Measurements from ENCODE around the gene UCK2.

Gene UCK2

DNA sequence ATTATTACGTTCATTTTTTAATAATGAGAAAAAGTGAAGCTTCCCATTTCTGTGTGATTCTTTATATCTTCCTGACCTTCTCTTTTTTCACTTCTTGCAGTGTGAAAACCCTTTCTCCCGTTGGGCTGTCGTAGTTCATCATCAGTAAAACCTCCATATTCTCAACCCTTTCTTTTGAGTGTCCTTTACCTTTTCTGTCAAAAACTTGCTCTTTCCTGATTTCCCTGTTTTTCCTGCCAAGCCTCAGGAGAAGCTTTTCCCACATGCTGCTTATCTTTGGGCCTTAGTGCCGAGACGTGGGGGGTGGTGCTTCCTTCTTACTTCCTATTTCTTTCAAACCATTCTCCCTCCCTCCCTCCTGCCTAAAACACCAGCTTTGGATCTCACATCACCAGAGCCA, 46.1 kb downstream of the UCK2 start:
- Histone ChIP-seq H3K4me2 (ENCODE audit: low read depth, low read length) (no peak overlapping the region), H3K27me3 (replicated peaks; ENCODE audit: insufficient read depth, low read length) (no peaks in the 10 kb centered on the region), H3K27ac (ENCODE audit: low read length) (no peak overlapping the region), H3K79me2 (ENCODE audit: low read length) (peaks cover 99% of the 10 kb centered on the region), H3K9me2 (replicated peaks; ENCODE audit: insufficient read depth, low read length) (no peaks in the 10 kb centered on the region), H2AFZ (ENCODE audit: low read length) (no peak overlapping the region), H3K36me3 (replicated peaks; ENCODE audit: insufficient read depth, low read length) (no peaks in the 10 kb centered on the region), H4K20me1 (ENCODE audit: insufficient read depth, low read length) (peaks cover 37% of the 10 kb centered on the region; the same call in 1 of the 2 replicates), H3F3A (ENCODE audit: insufficient read depth, low read length) (peaks cover 16% of the 10 kb centered on the region), H3K4me3 (ENCODE audit: low read length) (no peak overlapping the region), H3K4me1 (ENCODE audit: low read length) (peaks cover 25% of the 10 kb centered on the region), H3K9ac (ENCODE audit: low read length) (no peak overlapping the region), H3K9me3 (replicated peaks; ENCODE audit: insufficient read depth, low read length) (no peaks in the 10 kb centered on the region)
- TF ChIP-seq EZH2phosphoT487 (IDR thresholded peaks at IDR 0.05; ENCODE audit: low read length) (no peak), EZH2 (optimal IDR thresholded peaks at IDR 0.05; ENCODE audit: low read depth, low read length) (no peak)
- TF ChIP-seq, protein P1, sequence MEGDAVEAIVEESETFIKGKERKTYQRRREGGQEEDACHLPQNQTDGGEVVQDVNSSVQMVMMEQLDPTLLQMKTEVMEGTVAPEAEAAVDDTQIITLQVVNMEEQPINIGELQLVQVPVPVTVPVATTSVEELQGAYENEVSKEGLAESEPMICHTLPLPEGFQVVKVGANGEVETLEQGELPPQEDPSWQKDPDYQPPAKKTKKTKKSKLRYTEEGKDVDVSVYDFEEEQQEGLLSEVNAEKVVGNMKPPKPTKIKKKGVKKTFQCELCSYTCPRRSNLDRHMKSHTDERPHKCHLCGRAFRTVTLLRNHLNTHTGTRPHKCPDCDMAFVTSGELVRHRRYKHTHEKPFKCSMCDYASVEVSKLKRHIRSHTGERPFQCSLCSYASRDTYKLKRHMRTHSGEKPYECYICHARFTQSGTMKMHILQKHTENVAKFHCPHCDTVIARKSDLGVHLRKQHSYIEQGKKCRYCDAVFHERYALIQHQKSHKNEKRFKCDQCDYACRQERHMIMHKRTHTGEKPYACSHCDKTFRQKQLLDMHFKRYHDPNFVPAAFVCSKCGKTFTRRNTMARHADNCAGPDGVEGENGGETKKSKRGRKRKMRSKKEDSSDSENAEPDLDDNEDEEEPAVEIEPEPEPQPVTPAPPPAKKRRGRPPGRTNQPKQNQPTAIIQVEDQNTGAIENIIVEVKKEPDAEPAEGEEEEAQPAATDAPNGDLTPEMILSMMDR (IDR thresholded peaks at IDR 0.05; ENCODE audit: low read length): no peak
- DNase-seq: no peak

DNA sequence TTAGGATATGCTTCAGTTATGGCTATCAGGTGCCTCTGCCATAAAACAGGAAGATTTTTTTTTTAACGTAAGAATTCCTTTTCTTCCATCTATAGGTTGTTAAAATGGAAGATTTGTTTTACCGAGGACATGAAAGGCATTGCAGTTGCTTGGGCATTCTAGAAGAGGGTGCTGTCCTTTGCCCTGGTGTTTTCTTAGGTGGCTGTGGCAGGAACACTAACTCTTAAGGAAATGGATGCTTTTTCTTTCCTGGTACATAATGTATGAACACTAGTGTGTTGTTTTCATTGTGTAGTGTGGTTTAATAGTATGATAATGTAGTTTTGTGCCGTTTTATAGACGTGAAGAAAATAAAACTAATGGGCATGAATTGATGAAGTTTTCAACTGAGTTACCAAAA, 47.2 kb downstream of the UCK2 start:
- no peak overlapping the region for H2AFZ ChIP-seq (ENCODE audit: low read length)
- H4K20me1 ChIP-seq (ENCODE audit: insufficient read depth, low read length): peaks cover 44% of the 10 kb centered on the region
- no peaks in the 10 kb centered on the region for H3K9me3 ChIP-seq (replicated peaks; ENCODE audit: insufficient read depth, low read length)
- no peaks in the 10 kb centered on the region for H3K27me3 ChIP-seq (replicated peaks; ENCODE audit: insufficient read depth, low read length)
- peaks cover 99% of the 10 kb centered on the region for H3K79me2 ChIP-seq (ENCODE audit: low read length)
- H3K4me2 ChIP-seq (ENCODE audit: low read depth, low read length): no peak overlapping the region
- no peak overlapping the region for H3K9ac ChIP-seq (ENCODE audit: low read length)
- TF ChIP-seq, protein P1 (IDR thresholded peaks at IDR 0.05; ENCODE audit: low read length): no peak
- no peak for TF ChIP-seq EZH2phosphoT487 (IDR thresholded peaks at IDR 0.05; ENCODE audit: low read length)
- TF ChIP-seq EZH2 (optimal IDR thresholded peaks at IDR 0.05; ENCODE audit: low read depth, low read length): no peak
- H3K27ac ChIP-seq (ENCODE audit: low read length): no peak overlapping the region
- no peak for DNase-seq
- H3K36me3 ChIP-seq (replicated peaks; ENCODE audit: insufficient read depth, low read length): no peaks in the 10 kb centered on the region
- H3K9me2 ChIP-seq (replicated peaks; ENCODE audit: insufficient read depth, low read length): no peaks in the 10 kb centered on the region
- H3K4me1 ChIP-seq (ENCODE audit: low read length): peaks cover 25% of the 10 kb centered on the region
- peaks cover 16% of the 10 kb centered on the region for H3F3A ChIP-seq (ENCODE audit: insufficient read depth, low read length)
- no peak overlapping the region for H3K4me3 ChIP-seq (ENCODE audit: low read length)

DNA sequence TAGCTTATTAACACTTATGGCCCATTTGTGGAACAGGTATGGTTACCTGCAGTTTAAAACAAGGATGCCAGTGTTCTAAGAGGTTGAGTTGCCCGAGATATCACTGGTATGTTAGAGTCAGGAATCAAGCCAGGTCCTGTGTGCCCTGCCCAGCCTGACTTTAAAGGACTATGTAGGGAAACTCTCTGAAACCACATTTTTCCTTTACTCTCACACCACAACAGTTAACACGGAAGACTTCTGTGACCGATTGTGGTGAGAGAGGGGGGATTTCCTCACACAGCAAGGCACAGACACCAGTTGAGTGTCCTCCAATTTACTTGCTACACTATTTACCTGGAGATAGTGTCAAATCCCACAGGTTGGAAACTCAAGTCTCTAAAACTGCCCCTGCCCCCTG, 47.8 kb downstream of the UCK2 start:
- H3K9me2 ChIP-seq (replicated peaks; ENCODE audit: insufficient read depth, low read length): no peaks in the 10 kb centered on the region

More for the DNA sequence above, 47.8 kb downstream of the UCK2 start:
- no peak for DNase-seq
- Histone ChIP-seq H3K79me2 (ENCODE audit: low read length) (peaks cover 99% of the 10 kb centered on the region), H3F3A (ENCODE audit: insufficient read depth, low read length) (peaks cover 16% of the 10 kb centered on the region), H3K36me3 (replicated peaks; ENCODE audit: insufficient read depth, low read length) (no peaks in the 10 kb centered on the region), H3K4me3 (ENCODE audit: low read length) (no peak overlapping the region), H3K4me2 (ENCODE audit: low read depth, low read length) (no peak overlapping the region), H3K27ac (ENCODE audit: low read length) (no peak overlapping the region), H3K27me3 (replicated peaks; ENCODE audit: insufficient read depth, low read length) (no peaks in the 10 kb centered on the region), H4K20me1 (ENCODE audit: insufficient read depth, low read length) (peaks cover 49% of the 10 kb centered on the region), H3K9ac (ENCODE audit: low read length) (no peak overlapping the region), H2AFZ (ENCODE audit: low read length) (no peak overlapping the region), H3K4me1 (ENCODE audit: low read length) (peaks cover 25% of the 10 kb centered on the region), H3K9me3 (replicated peaks; ENCODE audit: insufficient read depth, low read length) (no peaks in the 10 kb centered on the region)
- no peak for TF ChIP-seq EZH2 (optimal IDR thresholded peaks at IDR 0.05; ENCODE audit: low read depth, low read length)
- TF ChIP-seq, protein P1 (IDR thresholded peaks at IDR 0.05; ENCODE audit: low read length): no peak
- no peak for TF ChIP-seq EZH2phosphoT487 (IDR thresholded peaks at IDR 0.05; ENCODE audit: low read length)

Data from MM.1S (cell line).